Measurements from ENCODE around the gene MYZAP.
A peak's percentile ranks its signal among the peaks of the same experiment; 100 is the strongest.

Gene MYZAP

DNA sequence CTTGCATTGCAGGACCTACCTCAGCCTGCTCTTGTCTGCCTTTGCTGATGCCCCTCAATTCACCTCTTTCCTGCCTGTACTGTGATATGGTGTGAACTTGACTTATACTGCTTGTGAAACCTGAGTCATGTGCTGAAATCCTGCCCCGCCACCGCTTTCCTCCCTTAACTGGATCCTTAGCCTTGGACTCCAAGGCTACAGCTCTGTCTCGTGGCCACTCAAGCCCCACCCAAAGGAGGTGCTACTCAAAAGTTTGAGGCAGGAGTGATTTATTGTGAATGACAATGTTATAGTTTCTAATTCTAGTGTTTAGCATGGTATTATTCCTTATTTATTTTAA, 56.1 kb downstream of the MYZAP start:
- peak; percentile 22 to 33 for DNase-seq (ENCODE audit: low read depth in 2 of 2)
- H3K4me3 ChIP-seq (replicated peaks in 1 of 2; ENCODE audit: low read depth in 2 of 2, low read length in 2 of 2): no peak overlapping the region
- TF ChIP-seq, protein P1, sequence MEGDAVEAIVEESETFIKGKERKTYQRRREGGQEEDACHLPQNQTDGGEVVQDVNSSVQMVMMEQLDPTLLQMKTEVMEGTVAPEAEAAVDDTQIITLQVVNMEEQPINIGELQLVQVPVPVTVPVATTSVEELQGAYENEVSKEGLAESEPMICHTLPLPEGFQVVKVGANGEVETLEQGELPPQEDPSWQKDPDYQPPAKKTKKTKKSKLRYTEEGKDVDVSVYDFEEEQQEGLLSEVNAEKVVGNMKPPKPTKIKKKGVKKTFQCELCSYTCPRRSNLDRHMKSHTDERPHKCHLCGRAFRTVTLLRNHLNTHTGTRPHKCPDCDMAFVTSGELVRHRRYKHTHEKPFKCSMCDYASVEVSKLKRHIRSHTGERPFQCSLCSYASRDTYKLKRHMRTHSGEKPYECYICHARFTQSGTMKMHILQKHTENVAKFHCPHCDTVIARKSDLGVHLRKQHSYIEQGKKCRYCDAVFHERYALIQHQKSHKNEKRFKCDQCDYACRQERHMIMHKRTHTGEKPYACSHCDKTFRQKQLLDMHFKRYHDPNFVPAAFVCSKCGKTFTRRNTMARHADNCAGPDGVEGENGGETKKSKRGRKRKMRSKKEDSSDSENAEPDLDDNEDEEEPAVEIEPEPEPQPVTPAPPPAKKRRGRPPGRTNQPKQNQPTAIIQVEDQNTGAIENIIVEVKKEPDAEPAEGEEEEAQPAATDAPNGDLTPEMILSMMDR (IDR thresholded peaks at IDR 0.05; ENCODE audit: low read depth, low read length): no peak

DNA sequence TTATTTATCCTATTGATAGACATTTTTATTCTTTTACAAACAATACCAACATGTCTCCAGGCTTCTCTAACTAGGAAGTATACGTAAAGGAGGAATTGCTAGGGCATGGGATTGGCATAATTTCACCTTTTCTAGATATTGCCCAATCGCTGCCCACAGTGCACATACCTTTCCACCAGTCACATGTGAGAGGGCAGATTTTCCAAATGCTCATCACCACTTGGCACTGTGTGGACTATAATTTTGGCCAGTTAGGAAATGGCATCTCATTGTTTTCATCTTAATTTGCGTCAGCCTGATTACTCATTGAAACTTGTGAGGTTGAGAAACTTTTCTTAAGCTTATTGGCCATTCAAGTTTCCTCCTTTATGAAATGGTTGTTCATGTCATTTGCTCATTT, 57.4 kb downstream of the MYZAP start:
- TF ChIP-seq, protein P1 (IDR thresholded peaks at IDR 0.05; ENCODE audit: low read depth, low read length): no peak
- DNase-seq (ENCODE audit: low read depth in 2 of 2): peak; percentile 64 to 83
- H3K4me3 ChIP-seq (replicated peaks in 1 of 2; ENCODE audit: low read depth in 2 of 2, low read length in 2 of 2): no peak overlapping the region

DNA sequence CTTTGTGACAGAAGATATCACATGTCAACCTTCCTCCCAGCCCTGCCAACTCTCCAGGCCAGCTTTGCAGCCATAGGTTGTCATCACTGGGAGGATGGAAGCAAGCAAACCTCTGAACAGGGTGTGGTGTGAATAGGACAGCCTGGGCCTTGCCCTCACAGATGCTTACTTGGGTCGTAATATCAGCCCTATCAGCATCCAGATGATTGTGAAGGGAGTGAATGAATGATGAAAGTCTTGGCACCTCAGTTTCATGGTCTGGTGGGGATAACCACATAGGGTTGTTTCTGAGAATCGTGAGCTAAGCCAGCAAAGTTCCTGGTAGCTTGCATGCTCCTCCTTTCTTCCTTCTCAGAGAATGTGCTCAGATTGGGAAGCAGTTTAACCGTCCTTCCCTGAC, 59.7 kb downstream of the MYZAP start:
- TF ChIP-seq, protein P1 (IDR thresholded peaks at IDR 0.05; ENCODE audit: low read depth, low read length): no peak
- DNase-seq (ENCODE audit: low read depth in 2 of 2): no peak
- no peak overlapping the region for H3K4me3 ChIP-seq (replicated peaks in 1 of 2; ENCODE audit: low read depth in 2 of 2, low read length in 2 of 2)

DNA sequence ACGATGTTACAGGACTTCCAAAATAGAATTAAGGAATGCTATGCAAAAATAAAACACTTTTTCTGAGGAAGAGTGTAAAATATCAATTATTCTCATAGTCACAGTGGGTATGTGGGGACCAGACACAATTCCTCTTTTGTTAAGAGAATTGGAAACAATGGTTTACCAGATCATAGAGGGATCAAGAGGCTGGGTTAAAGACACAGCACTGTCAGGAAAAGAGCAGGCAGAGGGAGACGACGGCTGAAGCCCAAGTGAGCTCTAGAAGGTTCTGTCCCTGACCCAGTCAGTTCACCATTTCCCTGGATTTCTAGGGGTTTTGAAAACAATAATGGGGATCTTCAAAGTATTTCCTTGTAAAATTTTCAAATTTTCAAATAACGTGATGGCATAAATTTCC, 60.8 kb downstream of the MYZAP start:
- TF ChIP-seq, protein P1 (IDR thresholded peaks at IDR 0.05; ENCODE audit: low read depth, low read length): no peak
- DNase-seq (ENCODE audit: low read depth in 2 of 2): no peak
- no peak overlapping the region for H3K4me3 ChIP-seq (replicated peaks in 1 of 2; ENCODE audit: low read depth in 2 of 2, low read length in 2 of 2)

DNA sequence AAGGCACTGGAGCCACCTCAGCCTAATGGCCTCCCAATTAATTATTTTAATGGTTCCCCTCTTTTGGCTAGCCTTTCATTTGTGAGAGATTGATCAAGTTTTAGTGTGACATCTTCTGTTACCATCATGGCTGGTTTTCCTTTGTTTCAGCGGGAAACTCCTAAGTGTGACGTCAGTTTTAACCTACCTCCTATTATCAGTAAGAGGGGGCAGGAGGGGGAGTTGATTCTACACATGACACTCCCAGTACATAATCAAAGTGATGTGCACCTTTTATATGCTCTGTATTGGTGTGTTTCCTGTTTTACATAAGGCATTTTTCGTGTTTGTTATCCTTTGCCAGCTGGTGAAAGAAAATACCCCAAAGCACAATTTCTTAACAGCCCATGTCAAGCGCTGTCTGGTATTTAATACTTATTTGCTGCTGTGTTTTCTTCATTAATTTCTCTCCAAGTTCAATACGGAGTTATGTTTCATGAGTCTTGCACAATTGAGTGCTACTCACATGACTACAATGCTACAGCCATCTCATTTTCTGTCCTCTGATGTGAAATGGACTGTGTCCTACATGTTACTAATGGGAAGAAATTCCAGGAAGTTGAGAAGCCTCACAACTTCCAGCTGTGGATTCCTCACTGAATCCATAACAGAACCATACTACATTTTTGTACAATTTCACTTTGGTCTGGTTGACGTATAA, 62.6 kb downstream of the MYZAP start:
- DNase-seq (ENCODE audit: low read depth in 2 of 2): peak; percentile 55 to 67
- H3K4me3 ChIP-seq (replicated peaks in 1 of 2; ENCODE audit: low read depth in 2 of 2, low read length in 2 of 2): no peak overlapping the region
- TF ChIP-seq, protein P1 (IDR thresholded peaks at IDR 0.05; ENCODE audit: low read depth, low read length): no peak

DNA sequence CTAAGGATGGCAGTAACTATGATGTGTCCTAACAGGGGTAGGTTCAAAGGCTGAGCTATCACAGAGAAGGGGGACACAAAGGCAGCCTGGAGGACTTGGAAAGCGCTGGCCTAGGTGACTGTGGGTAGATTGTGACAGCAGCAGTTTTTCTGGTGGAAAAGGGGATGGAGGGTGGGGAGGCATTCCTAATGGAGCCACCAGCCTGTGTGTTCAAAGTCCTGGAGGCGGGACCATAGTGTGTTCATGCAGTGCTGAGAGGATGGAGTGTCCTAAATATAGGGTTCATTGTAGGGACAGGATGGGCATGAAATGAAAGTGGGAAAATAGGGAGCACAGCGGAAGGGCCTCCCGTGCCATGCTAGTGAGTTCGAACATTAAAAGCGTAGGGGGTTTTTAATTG, 63.3 kb downstream of the MYZAP start:
- no peak for DNase-seq (ENCODE audit: low read depth in 2 of 2)
- no peak overlapping the region for H3K4me3 ChIP-seq (replicated peaks in 1 of 2; ENCODE audit: low read depth in 2 of 2, low read length in 2 of 2)
- TF ChIP-seq, protein P1 (IDR thresholded peaks at IDR 0.05; ENCODE audit: low read depth, low read length): no peak

DNA sequence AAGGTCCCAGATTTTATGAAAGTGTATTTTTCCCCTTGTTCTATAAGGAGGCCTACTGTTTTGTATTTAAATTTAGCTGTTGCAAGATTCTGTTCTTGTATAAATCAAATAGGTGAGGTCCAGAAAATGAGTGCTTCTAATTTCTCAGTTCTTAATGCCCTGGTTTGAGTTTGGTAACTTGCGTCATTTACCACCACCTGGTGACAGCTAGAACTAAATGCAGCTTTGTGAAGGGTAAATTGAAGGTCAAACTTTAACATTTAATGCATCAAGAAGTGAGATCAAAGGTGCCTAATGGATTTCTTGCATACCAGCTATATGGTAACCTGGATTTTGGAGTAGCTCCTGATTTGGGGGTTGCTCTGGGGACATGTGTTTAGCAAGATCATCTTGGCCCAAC, 64.1 kb downstream of the MYZAP start:
- no peak for DNase-seq (ENCODE audit: low read depth in 2 of 2)
- TF ChIP-seq, protein P1 (IDR thresholded peaks at IDR 0.05; ENCODE audit: low read depth, low read length): no peak
- H3K4me3 ChIP-seq (replicated peaks in 1 of 2; ENCODE audit: low read depth in 2 of 2, low read length in 2 of 2): no peak overlapping the region

Data from cardiac fibroblast (primary cell).